Ascending aorta (tissue), 2 donors: Measurements from ENCODE around the gene THADA. TPM values are rescaled to one million over a fixed set of nuclear protein-coding genes. Genes with fewer than 3 reads are reported as not detected.

ENCODE experiments used
- DNase-seq, 2 donors: peaks; one replicate each; pipeline ENCODE4 v3.0.0-alpha.2; 2019; ENCODE audit warnings: low spot score in 2 of 2
- H3K27ac ChIP-seq, 2 donors: fragments of 200-600 bp; sonication (generic); one replicate each; pipeline ENCODE4 v1.5.1; 2016 to 2017; ENCODE audit warnings: mild to moderate bottlenecking in 1 of 2
- H3K27me3 ChIP-seq: fragments of 200-600 bp; sonication (generic); one replicate; pipeline ENCODE4 v1.5.1; 2017
- H3K36me3 ChIP-seq, 2 donors: fragments of 200-600 bp; sonication (generic); one replicate each; pipeline ENCODE4 v1.5.1; 2016
- H3K4me1 ChIP-seq, 2 donors: fragments of 200-600 bp; sonication (generic); one replicate each; pipeline ENCODE4 v1.5.1; 2016 to 2017; ENCODE audit warnings: mild to moderate bottlenecking in 1 of 2
- H3K4me3 ChIP-seq, 2 donors: fragments of 200-600 bp; sonication (generic); one replicate each; pipeline ENCODE4 v1.5.1; 2016 to 2017; ENCODE audit warnings: mild to moderate bottlenecking in 1 of 2
- H3K9me3 ChIP-seq, 2 donors: fragments of 200-600 bp; sonication (generic); one replicate each; pipeline ENCODE4 v1.5.1; 2016
- CTCF ChIP-seq, 3 experiments: fragments of 200-600 bp in 2 of 3; fragments of 450-650 bp in 1 of 3; sonication (generic) in 2 of 3; IDR thresholded peaks; one replicate each; pipeline ENCODE4 v1.5.1; 2016 to 2019; ENCODE audit warnings: antibody characterized with exemption in 3 of 3, mild to moderate bottlenecking in 1 of 3, moderate library complexity in 1 of 3
- intact Hi-C: fragments of 100-400 bp; cut with DNase I; formaldehyde crosslinking; loops from one replicate; pipeline ENCODE4 v1.15.1; 2023
- total RNA-seq: library from RNA; depleted of rRNA; stranded (reverse); fragments of >200 nt; gene quantifications from one replicate; pipeline ENCODE4 v1.1.0, GENCODE V29; 2016

Gene THADA
- total RNA-seq, 1 donor from 2014 or later: 27.4 TPM

GRCh38 chr2:43319541-43319940 lies 276.3 kb downstream of the THADA start:
- Histone ChIP-seq H3K27ac (no peak overlapping the region), H3K36me3 (no peaks in the 10 kb centered on the region), H3K4me3 (no peak overlapping the region), H3K4me1 (peaks cover 7 to 15% of the 10 kb centered on the region in 2 donors), H3K9me3 (no peaks in the 10 kb centered on the region), H3K27me3 (no peaks in the 10 kb centered on the region)
- intact Hi-C loops: no loop called here
- no peak for DNase-seq
- TF ChIP-seq CTCF (IDR thresholded peaks at IDR 0.05): no peak

- DNase-seq: no peak
- Histone ChIP-seq H3K9me3 (no peaks in the 10 kb centered on the region), H3K27me3 (no peaks in the 10 kb centered on the region), H3K36me3 (no peaks in the 10 kb centered on the region), H3K4me1 (peaks cover 6 to 11% of the 10 kb centered on the region in 2 donors), H3K4me3 (no peak overlapping the region), H3K27ac (no peak overlapping the region)
- intact Hi-C loops: no loop called here
- TF ChIP-seq CTCF (IDR thresholded peaks at IDR 0.05): no peak
Measured at GRCh38 chr2:43318791-43319190, 277.0 kb downstream of the THADA start.

- no peak for DNase-seq
- no peak overlapping the region for H3K27ac ChIP-seq
- no peak for TF ChIP-seq CTCF (IDR thresholded peaks at IDR 0.05)
- H3K27me3 ChIP-seq: no peaks in the 10 kb centered on the region
- no peaks in the 10 kb centered on the region for H3K36me3 ChIP-seq
- H3K4me3 ChIP-seq: no peak overlapping the region
- H3K4me1 ChIP-seq: peaks cover 6 to 15% of the 10 kb centered on the region in 2 donors
- H3K9me3 ChIP-seq: no peaks in the 10 kb centered on the region
- intact Hi-C loops: no loop called here
Measured at GRCh38 chr2:43317680-43318079, 278.2 kb downstream of the THADA start.

DNA sequence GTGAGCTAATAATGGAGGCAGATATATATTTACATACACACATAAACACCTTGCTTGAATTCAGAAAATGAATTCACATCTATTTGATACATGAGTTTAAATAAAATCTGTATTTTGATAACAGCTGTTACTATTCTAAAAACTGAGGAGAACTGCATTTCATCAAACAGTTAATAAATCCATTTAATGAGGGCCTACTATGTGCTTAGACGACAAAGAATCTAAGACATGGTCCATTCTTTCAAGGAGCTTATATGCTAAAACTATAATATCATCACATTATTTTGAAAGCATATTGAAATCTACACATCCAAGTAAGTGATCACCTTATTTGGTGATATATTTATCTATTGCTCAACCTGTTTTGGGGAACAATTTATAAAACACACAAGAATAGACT lies 278.6 kb downstream of the THADA start:
- intact Hi-C loops: no loop called here

GRCh38 chr2:43315482-43315881 lies 280.4 kb downstream of the THADA start:
- H3K4me3 ChIP-seq: no peak overlapping the region
- no peak for DNase-seq
- no peaks in the 10 kb centered on the region for H3K9me3 ChIP-seq
- H3K4me1 ChIP-seq: peaks cover 6 to 34% of the 10 kb centered on the region in 2 donors
- TF ChIP-seq CTCF (IDR thresholded peaks at IDR 0.05): no peak
- peak overlapping the region in 1 of 2 donors; percentile 28 for H3K27ac ChIP-seq
- H3K36me3 ChIP-seq: no peaks in the 10 kb centered on the region
- intact Hi-C loops: no loop called here
- no peaks in the 10 kb centered on the region for H3K27me3 ChIP-seq

More for the DNA sequence above, 278.6 kb downstream of the THADA start:
- H3K4me3 ChIP-seq: no peak overlapping the region
- H3K4me1 ChIP-seq: peaks cover 6 to 20% of the 10 kb centered on the region in 2 donors
- H3K9me3 ChIP-seq: no peaks in the 10 kb centered on the region
- DNase-seq: no peak
- TF ChIP-seq CTCF (IDR thresholded peaks at IDR 0.05): no peak
- no peaks in the 10 kb centered on the region for H3K27me3 ChIP-seq
- H3K36me3 ChIP-seq: no peaks in the 10 kb centered on the region
- no peak overlapping the region for H3K27ac ChIP-seq
